GM12878 (cell line): ENCODE results near the gene MARCHF4.

Experiments used
- BCLAF1 ChIP-seq: fragments of 450-650 bp; IDR thresholded peaks from 2 replicates; pipeline ENCODE4 v1.6.1; 2017; ENCODE audit warnings: antibody characterized with exemption, mild to moderate bottlenecking, moderate library complexity
- TF ChIP-seq, protein P1 (sequence below), 3 experiments: IDR thresholded peaks in 2 of 3; conservative IDR thresholded peaks in 1 of 3; 2 replicates each; pipeline ENCODE4 v1.5.1; 2011; ENCODE audit warnings: low read depth in 3 of 3, low read length in 3 of 3, mild to moderate bottlenecking in 3 of 3, control low read depth in 2 of 3, moderate library complexity in 2 of 3, inconsistent platforms in 1 of 3, mixed read lengths in 1 of 3; ENCODE audit not compliant: control insufficient read depth in 2 of 3, insufficient read depth in 1 of 3; ENCODE audit errors: extremely low read depth in 1 of 3
- TF ChIP-seq, protein P2 (sequence below): IDR thresholded peaks from 2 replicates; pipeline ENCODE4 v1.6.1; 2012; ENCODE audit warnings: improper control_type of control experiment, low read depth, low read length; ENCODE audit not compliant: insufficient replicate concordance

GRCh38 chr2:216328347-216328746 is 43.9 kb downstream of the MARCHF4 start:
- no peak for TF ChIP-seq BCLAF1
- TF ChIP-seq, protein P1, sequence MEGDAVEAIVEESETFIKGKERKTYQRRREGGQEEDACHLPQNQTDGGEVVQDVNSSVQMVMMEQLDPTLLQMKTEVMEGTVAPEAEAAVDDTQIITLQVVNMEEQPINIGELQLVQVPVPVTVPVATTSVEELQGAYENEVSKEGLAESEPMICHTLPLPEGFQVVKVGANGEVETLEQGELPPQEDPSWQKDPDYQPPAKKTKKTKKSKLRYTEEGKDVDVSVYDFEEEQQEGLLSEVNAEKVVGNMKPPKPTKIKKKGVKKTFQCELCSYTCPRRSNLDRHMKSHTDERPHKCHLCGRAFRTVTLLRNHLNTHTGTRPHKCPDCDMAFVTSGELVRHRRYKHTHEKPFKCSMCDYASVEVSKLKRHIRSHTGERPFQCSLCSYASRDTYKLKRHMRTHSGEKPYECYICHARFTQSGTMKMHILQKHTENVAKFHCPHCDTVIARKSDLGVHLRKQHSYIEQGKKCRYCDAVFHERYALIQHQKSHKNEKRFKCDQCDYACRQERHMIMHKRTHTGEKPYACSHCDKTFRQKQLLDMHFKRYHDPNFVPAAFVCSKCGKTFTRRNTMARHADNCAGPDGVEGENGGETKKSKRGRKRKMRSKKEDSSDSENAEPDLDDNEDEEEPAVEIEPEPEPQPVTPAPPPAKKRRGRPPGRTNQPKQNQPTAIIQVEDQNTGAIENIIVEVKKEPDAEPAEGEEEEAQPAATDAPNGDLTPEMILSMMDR (IDR thresholded peaks at IDR 0.05 in 2 of 3, conservative IDR thresholded peaks at IDR 0.05 in 1 of 3; ENCODE audit: control insufficient read depth in 2 of 3, extremely low read depth in 1 of 3, insufficient read depth in 1 of 3, low read depth in 3 of 3, low read length in 3 of 3): peak in 2 of 3 experiments; percentile 13; a peak in 1 of 6 replicates
- TF ChIP-seq, protein P2, sequence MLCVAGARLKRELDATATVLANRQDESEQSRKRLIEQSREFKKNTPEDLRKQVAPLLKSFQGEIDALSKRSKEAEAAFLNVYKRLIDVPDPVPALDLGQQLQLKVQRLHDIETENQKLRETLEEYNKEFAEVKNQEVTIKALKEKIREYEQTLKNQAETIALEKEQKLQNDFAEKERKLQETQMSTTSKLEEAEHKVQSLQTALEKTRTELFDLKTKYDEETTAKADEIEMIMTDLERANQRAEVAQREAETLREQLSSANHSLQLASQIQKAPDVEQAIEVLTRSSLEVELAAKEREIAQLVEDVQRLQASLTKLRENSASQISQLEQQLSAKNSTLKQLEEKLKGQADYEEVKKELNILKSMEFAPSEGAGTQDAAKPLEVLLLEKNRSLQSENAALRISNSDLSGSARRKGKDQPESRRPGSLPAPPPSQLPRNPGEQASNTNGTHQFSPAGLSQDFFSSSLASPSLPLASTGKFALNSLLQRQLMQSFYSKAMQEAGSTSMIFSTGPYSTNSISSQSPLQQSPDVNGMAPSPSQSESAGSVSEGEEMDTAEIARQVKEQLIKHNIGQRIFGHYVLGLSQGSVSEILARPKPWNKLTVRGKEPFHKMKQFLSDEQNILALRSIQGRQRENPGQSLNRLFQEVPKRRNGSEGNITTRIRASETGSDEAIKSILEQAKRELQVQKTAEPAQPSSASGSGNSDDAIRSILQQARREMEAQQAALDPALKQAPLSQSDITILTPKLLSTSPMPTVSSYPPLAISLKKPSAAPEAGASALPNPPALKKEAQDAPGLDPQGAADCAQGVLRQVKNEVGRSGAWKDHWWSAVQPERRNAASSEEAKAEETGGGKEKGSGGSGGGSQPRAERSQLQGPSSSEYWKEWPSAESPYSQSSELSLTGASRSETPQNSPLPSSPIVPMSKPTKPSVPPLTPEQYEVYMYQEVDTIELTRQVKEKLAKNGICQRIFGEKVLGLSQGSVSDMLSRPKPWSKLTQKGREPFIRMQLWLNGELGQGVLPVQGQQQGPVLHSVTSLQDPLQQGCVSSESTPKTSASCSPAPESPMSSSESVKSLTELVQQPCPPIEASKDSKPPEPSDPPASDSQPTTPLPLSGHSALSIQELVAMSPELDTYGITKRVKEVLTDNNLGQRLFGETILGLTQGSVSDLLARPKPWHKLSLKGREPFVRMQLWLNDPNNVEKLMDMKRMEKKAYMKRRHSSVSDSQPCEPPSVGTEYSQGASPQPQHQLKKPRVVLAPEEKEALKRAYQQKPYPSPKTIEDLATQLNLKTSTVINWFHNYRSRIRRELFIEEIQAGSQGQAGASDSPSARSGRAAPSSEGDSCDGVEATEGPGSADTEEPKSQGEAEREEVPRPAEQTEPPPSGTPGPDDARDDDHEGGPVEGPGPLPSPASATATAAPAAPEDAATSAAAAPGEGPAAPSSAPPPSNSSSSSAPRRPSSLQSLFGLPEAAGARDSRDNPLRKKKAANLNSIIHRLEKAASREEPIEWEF: no peak
